HG02870 (cell line): ENCODE results near the gene MAPK11.
"Not testable (repeated sequence)": the region's sequence is repeated elsewhere in the genome, so short reads cannot be mapped to it uniquely, and the experiment has no call there.

ENCODE experiments used
- ATAC-seq: cut with Tn5 transposase; IDR thresholded peaks from one replicate; pipeline ENCODE4 v1.9.1; 2021; ENCODE audit warnings: mild to moderate bottlenecking, moderate library complexity; ENCODE audit not compliant: unreplicated experiment

Gene MAPK11

DNA sequence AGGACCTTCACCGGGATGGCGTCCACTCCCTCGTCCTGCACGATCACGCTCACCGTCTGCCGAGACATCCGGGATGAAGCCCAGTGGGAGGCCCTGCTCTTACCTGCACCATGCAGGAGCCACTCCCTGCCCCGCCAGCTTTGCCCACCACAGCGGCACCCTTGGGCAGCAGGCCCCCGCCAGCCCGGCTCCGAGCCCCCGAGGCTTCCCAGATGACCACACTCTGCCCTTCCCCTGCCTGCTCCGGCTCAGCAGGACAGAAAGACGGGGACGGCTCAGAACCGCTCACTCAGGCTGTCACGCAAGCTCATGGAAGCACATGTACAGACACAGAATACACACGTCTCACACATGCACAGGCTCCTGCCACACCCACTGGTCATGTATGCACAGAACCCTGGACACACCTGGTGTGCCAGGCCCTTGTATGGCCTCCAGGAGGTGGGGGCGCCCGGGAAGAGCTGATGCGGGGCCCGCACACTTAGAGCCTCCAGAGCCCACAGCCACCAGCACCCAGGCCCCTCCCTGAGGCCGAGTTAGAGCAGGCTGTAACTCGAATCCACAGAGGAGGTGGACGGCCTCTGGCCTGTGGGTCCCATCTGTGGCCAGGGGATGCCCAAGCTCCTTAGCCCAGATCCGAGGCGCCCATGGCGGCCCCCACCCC is 8.9 kb upstream of the MAPK11 start:
- no peak for ATAC-seq

- no peak for ATAC-seq
These were observed 8.3 kb upstream of the MAPK11 start for GRCh38 chr22:50278461-50278860.

- ATAC-seq, result no peak
These were observed 7.6 kb upstream of the MAPK11 start for GRCh38 chr22:50277761-50278160.

DNA sequence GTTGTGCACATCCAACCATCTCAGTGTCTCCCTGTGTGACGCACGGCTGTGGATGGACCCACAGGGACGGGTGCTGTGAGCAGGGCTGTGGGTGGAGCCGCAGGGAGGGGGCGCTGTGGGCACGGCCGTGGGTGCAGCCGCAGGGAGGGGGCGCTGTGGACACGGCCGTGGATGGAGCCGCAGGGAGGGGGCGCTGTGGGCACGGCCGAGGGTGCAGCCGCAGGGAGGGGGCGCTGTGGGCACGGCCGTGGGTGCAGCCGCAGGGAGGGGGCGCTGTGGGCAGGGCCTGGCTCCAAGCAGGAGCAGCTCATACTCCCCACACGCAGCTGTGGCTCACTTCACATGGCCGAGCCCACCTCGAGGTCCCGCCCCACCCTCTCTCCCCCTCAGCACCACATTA is 6.0 kb upstream of the MAPK11 start:
- peak; percentile 44 for ATAC-seq

- ATAC-seq, result no peak
These were observed 5.2 kb upstream of the MAPK11 start for GRCh38 chr22:50275181-50276055.

DNA sequence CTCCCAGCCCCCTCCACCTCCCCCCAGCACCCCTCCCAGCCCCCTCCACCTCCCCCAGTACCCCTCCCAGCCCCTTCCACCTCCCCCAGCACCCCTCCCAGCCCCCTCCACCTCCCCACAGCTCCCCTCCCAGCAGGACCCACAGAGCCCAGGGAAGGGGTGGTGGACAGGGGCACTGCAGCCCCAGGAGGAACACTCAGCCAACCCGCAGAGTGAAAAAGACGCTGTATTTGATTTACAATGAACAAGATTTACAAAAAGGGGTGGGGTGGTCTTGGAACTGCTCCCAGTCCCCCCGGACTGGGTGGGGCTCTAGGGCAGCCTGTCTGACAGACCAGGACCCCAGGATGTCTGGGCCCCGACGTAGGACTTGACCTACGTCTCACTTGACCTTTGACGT is 4.6 kb upstream of the MAPK11 start:
- no peak for ATAC-seq

GRCh38 chr22:50274311-50274710 is 4.1 kb upstream of the MAPK11 start:
- ATAC-seq, result no peak

- ATAC-seq, result not testable (repeated sequence)
These were observed 3.6 kb upstream of the MAPK11 start for GRCh38 chr22:50273781-50274180.

DNA sequence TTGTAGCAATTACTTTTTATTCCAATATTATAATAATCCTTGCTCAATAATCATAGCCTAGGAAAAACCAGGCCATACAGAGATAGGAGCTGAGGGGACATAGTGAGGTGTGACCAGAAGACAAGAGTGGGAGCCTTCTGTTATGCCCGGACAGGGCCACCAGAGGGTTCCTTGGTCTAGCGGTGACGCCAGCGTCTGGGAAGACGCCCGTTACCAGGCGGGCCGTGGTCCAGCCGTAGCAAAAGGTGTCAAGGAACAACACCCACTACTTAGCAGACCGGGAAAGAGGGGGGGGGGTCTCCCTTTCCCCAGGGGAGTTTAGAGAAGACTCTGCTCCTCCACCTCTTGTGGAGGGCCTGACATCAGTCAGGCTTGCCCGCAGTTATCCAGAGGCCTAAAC is 3.2 kb upstream of the MAPK11 start:
- ATAC-seq, result not testable (repeated sequence)

DNA sequence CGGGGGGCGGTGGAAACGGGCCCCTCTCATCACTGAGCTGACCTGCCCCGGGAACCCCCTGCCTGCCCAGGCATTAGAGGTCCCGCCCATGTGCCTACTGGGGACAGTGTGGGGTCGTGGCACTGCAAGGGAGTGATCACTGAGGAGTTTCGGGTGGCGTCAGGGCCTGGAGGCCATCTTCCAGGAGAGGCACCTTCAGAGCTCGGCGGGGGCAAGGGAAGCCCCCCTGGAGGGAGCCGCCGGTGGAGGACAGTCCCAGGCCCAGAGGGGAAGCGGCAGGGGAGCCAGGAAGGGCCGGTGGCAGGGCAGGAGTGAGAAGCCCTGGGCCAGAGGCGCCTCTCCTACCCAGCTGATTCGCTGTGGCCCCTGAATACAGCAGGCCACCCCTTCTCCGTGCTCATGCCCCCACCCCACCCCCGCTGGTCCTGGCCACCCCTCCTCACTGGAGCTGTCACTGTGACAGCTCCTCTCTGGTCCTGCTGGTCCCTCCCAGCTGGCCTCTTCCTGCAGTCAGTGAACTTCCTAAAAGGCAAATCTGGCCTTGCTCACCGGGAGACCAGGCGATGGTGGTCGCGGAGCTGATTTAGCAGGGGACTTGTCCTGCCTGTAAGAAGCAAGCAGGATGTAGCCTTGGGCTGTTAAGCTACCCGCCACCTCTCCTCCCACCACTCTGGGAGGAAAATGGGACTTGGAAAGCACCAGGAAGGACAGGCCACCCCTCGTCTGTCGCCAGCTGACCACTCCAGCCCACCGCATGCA is 2.0 kb upstream of the MAPK11 start:
- ATAC-seq, result no peak

GRCh38 chr22:50271519-50271970 is 1.4 kb upstream of the MAPK11 start:
- no peak for ATAC-seq

DNA sequence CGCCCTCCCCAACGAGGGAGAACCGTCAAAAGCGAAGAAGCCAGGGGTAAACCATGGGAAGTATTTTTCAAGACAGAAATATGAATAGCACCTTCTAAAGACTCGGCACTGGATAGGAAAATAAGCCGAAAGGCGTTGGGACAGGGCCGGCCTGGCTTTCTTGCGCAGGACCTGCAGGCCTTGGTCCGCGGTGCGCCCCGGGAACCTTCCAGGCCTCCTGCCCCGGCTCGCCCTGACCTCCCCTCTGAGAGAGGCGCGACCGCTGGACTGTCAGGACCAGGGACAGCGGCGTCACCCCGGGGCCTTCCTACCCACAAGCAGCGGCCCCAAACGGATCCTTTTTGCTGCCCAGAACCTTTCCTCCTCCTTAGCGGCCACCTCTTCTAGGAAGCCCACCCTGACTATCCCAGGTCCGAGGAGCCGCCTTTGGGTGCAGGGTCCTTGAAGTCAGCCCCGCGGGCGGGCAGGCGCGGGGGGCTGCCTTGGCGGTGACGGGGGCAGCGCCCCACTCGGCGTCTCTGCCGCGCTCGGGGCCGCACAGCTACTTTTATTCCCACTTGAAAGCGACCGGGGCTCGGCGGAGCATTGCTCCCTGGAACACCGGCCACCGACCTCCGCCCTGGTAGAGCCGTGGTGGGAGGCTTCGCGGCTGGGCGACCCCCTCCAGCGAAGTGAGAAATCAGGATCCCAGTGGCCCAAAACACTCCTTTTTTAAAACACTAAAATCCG is 650 bp upstream of the MAPK11 start:
- ATAC-seq, result no peak

DNA sequence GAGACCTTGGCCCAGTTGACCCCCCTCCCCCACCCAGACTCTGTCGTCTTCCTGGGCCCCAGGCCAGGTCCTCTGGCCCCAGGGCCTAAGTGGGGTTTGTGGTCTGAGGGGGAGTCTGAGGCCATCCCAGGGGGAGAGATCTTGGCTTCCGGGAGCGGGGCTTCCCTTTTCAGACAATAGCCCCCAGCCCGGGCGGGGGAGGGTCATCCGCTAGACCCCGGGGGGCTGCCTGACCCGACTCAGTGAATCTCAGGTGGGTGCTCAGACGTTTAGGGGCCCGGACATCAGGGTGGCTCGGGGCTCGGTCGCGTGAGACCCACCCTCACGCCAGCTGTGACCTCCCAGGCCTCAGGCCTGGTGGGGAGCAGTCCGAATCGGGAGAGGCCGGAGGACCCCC is 609 bp downstream of the MAPK11 start:
- ATAC-seq, result no peak

DNA sequence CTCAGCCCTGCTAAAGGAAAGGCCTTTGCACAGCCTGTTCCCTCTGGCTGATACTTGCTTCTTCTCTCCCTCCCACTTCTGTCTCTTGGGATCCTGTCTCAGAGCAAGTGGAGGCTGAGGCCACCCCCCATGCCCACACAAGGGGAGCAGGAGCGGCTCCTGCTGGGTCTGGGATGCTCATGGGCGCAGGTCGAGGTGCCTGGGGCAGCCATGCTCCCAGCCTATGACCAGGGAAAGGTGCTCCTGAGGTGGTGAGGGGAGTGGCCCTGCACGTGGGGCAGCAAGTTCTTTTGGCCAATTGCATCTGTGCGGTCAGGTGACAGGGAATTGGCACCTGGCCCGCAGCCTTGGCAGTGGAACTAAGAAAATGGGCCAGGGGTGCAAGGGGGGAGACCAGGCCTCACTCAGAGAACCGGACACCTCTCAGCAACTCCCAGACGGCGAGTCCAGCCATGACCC is 1.5 kb downstream of the MAPK11 start:
- no peak for ATAC-seq

DNA sequence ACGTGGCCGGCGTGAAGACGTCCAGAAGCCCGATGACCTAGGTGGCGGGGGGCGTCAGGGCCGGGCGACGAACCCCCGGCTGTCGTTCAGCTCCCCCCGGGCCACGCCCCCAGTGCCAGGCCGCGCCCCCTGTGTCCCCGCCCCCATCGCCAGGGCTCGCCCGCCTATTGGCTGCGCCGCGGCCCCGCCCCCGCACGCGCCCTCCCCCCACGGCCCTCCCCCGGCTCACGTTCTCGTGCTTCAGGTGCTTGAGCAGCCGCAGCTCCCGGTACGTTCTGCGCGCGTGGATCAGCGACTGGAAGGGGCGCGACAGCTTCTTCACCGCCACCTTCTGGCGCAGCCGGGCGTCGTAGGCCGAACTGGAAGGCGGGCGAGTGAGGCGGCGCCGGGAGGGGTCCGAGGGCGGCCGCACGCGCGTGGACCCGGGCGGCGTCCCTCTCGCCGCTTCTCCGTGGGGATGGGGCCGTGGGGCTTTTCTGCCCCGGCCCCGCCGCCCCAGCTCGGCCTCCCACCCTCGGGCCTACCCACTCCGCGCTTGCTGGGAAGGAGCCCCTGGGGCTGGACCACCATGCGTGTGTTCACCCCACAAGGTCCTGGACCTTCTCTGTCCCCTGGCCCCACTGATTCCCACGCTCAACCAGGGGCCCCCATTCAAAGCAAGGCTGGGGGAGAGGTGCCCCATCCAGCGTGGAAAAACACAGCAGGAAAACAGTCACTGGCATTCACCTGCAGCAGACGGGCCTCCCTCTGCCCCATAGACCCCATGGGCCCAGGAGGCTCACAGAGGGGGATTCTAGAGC is 2.4 kb downstream of the MAPK11 start:
- no peak for ATAC-seq

DNA sequence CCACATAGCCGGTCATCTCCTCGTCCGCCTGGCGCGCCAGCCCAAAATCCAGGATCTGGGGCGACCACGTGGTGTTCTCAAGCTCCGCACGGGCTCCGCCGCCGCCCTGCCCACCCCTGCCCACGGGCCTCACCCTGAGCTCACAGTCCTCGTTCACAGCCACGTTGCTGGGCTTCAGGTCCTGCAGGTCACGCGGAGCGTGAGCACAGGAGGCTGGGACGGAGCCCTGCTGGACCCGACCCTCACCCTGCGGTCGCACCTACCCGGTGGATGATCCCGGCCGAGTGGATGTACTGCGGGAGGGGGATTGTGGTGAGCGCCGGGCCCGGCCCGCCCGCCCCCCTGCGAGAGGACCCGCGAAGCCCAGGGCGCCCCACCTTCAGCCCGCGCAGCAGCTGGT is 3.2 kb downstream of the MAPK11 start:
- no peak for ATAC-seq

- no peak for ATAC-seq
These were observed 5.1 kb downstream of the MAPK11 start for GRCh38 chr22:50264946-50265669.

GRCh38 chr22:50264104-50264745 is 6.0 kb downstream of the MAPK11 start:
- ATAC-seq, result no peak
